Testis (tissue), 2 donors: ENCODE results near the gene PRSS48.

Source experiments
- POLR2A ChIP-seq: fragments of 450-650 bp; IDR thresholded peaks from one replicate; pipeline ENCODE4 v1.6.1; 2017; ENCODE audit warnings: antibody characterized with exemption, mild to moderate bottlenecking, moderate library complexity
- TF ChIP-seq, protein P1 (sequence below), 3 experiments: fragments of 450-650 bp in 2 of 3; fragments of 200-600 bp in 1 of 3; sonication (generic) in 1 of 3; IDR thresholded peaks; one replicate each; pipeline ENCODE4 v1.5.1; 2016 to 2019; ENCODE audit warnings: antibody characterized with exemption in 3 of 3, mild to moderate bottlenecking in 2 of 3, moderate library complexity in 1 of 3

DNA sequence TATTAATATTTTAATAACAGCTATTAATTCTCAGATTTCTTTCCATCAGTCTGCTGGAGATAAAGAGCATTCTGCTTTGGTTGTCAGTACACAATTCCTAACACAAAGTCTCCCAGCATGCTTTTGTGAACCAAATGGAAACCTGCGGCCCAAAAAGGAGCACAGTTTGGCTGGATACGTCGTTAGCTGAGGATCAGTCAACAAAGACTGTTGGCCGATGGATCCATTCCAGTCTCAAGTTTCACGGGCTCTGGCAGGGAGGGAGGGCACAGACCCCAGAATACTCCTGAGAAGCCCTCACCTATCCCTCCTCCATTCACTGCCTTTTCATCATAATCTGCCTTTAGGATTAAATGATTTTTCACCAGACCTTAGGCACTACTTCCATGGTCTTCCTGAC lies 26.3 kb upstream of the PRSS48 start:
- TF ChIP-seq, protein P1, sequence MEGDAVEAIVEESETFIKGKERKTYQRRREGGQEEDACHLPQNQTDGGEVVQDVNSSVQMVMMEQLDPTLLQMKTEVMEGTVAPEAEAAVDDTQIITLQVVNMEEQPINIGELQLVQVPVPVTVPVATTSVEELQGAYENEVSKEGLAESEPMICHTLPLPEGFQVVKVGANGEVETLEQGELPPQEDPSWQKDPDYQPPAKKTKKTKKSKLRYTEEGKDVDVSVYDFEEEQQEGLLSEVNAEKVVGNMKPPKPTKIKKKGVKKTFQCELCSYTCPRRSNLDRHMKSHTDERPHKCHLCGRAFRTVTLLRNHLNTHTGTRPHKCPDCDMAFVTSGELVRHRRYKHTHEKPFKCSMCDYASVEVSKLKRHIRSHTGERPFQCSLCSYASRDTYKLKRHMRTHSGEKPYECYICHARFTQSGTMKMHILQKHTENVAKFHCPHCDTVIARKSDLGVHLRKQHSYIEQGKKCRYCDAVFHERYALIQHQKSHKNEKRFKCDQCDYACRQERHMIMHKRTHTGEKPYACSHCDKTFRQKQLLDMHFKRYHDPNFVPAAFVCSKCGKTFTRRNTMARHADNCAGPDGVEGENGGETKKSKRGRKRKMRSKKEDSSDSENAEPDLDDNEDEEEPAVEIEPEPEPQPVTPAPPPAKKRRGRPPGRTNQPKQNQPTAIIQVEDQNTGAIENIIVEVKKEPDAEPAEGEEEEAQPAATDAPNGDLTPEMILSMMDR (IDR thresholded peaks at IDR 0.05): no peak
- no peak for TF ChIP-seq POLR2A
